ENCODE results near the gene PLA2G4D.
"Not testable (repeated sequence)": the region's sequence is repeated elsewhere in the genome, so short reads cannot be mapped to it uniquely, and the experiment has no call there.

PLA2G4D gene

DNA sequence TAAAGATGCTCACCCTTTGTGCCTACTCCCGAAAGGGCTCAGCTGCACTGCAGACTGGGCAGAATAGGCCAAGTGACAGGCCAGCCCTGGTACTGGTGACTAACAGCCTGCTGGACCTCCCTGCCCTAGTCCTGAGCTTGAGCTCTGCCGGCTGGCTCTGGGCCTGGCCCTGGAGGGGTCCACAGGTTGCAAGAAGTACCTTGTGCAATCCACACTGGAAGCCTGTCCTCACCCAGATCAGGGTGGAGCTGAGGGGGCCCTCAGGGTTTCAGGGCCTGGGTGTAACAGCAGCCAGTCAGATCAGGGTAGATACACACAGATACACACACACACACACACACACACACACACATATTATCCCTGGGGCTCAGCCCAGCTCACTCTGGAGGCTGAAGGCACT, 27.3 kb upstream of the PLA2G4D start:
- DNase-seq, result no peak

DNA sequence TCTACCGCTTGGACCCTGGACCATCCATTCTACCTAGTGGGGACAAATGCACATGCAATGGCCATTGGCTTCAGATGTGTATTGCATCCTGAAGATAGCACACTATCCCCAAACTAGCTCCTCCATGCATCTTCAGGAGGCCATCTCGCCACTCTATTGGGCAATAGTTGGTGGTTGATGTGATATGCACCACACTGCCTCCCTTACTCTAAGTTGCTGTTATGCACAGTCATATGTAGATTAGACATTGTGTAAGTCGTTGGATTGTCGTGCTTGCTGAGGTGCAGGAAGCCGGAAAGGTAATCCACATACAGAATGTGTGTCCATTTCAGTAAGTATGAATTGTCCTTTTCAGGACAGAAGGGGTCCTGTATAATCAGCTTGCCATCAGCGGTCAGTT, 26.7 kb upstream of the PLA2G4D start:
- DNase-seq, result no peak

- DNase-seq, result no peak
Measured at GRCh38 chr15:42120285-42120684, 25.9 kb upstream of the PLA2G4D start.

GRCh38 chr15:42119446-42119760, 25.0 kb upstream of the PLA2G4D start:
- DNase-seq, result no peak

DNA sequence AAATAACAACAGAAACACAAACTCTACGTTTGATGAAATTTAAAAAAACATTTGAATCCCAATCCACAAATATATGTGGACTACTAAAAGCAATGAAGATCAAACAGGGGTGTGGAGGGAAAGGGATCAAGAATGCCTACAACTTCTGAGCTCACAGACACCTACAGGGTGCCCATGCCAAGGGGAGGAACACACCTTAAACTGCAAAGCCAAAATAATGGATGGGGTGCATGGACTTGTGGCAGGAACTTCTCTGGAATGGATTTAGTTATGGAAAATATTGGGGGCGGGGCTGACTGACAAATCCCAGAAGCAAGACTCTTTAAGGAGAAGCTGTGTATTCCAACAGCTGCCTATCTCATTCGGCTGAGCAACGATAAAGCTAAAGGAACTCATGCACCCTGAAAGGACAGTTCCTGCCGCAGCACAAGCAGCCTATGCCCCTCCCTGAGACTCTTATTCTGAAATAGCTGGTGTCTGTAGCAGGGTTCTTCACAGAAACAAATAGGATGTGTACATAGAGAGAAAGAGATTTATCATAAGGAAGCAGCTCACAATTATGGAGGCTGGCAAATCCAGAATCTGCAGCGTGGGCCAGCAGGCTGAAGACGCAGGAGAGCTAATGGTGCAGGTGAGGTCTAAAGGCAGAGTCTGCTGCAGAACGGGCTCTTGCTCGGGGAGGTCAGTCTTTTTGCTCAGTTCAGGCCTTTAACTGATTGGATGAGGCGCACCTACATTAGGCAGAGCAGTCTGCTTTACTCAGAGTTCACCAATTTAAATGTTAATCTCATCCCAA, 24.5 kb upstream of the PLA2G4D start:
- peak; percentile 48 for DNase-seq

DNA sequence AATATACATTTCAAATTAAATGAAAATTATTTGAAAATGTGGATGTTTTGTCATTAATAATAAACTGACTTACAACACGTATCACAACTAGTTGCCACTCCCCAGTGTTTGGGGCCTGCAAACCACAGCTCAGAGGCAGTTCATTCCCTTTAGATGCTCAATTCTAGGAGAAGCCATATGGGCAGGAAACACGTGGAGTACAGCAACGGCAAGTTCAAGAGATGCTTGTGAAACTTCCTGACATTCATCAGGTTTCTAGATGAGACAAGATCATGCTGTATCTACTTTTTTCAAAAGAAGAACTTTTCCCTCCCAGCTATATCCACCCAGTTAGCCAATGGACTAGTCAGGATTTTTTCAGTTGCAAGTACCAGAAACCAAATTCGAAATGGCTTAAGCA, 17.6 kb upstream of the PLA2G4D start:
- no peak for DNase-seq

- DNase-seq, result no peak
Measured at GRCh38 chr15:42110367-42110766, 16.0 kb upstream of the PLA2G4D start.

GRCh38 chr15:42108806-42109205, 14.4 kb upstream of the PLA2G4D start:
- DNase-seq, result peak; percentile 23

DNA sequence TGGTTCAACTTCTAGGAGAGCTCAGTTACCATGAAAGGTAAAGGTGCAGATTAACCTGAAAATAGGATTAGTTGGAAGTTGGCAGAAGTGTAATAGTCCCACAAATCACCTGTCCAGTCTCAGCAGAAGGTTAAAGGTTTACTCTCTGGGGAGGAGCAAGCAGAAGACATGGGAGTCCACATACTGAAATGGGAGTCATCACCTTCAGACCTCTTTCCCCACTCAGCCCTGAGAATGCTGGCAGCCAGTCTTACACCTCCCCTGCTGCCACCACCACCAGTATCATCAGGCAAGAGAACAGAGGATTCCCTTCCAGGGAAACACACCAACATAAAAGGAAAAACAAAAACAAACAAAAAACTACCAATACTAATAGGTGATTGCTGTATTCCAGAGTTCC, 13.8 kb upstream of the PLA2G4D start:
- peak; percentile 19 for DNase-seq

DNA sequence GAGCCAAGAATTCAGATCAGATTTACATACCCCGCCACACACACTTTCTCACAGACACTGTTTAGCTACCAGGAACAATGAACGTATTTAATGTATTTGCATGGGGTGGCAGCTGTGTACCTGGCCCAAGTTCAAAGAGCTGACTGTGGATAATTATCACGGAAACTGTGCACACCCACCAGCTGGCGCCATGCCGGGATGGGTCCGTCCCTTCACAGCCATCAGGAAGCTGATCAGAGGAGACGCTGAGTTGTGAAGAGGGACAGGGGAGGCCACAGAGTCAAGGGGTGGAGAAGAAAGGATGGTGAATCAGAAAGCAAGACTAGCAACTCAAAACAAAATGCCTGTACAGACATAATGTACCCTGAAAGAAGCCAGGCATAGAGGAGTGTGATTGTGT, 13.1 kb upstream of the PLA2G4D start:
- DNase-seq, result peak; percentile 92

DNA sequence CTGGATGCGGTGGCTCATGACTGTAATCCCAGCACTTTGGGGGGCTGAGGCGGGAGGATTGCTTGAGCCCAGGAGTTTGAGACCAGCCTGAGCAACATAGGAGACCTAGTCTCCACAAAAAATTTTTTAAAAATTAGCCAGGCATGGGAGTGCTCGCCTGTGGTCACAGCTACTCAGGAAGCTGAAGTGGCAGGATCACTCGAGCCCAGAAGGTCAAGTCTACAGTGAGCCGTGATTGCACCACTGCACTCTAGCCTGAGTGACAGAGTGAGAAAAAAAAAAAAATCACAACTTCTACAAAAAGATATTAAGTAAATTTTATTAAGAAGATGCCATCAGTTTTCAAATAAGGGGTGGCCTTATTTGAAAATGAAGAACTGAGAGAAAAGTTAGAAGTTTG, 11.9 kb upstream of the PLA2G4D start:
- no peak for DNase-seq

DNA sequence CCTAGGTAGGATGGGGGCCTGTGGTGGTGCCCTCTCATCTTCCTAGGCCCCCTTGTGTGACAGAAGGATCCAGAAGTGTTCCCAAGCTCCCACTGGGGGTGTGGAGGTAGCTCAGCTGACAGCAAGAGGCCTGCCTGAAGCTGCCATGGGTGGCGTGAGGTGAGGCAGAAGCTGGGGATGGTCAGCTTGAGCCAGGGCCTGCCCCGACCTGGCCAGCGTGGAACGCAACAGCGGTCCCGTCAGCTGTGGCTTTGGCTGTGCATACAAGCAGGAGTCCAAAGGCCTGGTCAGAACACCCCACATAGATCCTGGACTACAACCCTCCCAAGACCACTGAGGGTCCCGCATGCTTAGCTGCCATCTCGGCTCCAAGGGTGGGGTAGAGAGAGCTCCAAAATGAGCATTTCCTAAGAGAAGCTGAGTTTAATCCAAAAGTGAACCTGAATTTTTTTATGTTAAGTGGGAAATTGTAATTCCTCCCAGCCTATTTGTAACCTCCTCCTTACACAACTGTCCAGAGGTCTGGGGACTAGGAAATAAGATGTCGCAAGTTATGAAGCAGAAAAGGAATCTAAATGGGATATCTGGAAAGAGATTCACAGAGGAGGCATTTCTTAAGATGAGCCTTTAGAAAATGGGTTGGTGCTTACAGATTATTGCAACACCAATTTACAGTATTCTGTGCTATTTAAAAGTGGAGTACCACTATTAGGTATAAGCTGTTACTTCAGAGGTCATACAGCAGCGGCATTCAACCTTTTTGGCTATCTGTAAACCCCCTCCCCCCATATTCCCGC, 9.9 kb upstream of the PLA2G4D start:
- DNase-seq, result no peak

DNA sequence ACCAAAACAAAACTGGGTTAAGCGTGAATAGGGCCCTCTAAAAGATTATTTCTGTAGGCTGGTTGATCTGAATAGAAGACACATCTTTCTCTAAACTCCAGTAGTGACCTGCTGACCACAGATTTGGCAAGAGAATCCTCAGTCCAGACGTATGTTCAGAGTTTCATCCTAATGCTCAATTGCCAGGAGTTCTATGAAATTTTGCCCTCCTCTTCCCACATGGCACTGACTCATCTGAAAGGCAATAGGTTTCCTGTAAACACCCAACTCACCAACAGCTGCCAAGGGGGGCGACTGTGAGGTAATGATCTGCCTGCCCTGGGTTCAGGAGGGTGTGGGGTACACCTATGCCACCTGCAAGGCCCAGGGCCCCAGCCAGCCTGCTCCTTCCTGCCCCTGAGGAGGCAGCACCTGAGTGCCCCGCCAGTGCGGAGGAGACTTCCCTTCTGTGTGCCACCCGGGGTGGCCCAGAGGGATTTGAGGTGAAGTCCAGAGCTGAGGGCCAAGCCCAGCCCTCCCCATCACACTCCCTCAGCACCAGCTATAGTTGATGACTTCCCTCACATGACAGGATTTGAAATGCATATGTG, 8.4 kb upstream of the PLA2G4D start:
- peak; percentile 52 for DNase-seq

GRCh38 chr15:42101861-42102260, 7.5 kb upstream of the PLA2G4D start:
- no peak for DNase-seq

- DNase-seq, result no peak
Measured at GRCh38 chr15:42100021-42100800, 5.8 kb upstream of the PLA2G4D start.

GRCh38 chr15:42097018-42097417, 2.7 kb upstream of the PLA2G4D start:
- DNase-seq, result no peak

GRCh38 chr15:42093966-42094365, 396 bp downstream of the PLA2G4D start:
- DNase-seq, result no peak

DNA sequence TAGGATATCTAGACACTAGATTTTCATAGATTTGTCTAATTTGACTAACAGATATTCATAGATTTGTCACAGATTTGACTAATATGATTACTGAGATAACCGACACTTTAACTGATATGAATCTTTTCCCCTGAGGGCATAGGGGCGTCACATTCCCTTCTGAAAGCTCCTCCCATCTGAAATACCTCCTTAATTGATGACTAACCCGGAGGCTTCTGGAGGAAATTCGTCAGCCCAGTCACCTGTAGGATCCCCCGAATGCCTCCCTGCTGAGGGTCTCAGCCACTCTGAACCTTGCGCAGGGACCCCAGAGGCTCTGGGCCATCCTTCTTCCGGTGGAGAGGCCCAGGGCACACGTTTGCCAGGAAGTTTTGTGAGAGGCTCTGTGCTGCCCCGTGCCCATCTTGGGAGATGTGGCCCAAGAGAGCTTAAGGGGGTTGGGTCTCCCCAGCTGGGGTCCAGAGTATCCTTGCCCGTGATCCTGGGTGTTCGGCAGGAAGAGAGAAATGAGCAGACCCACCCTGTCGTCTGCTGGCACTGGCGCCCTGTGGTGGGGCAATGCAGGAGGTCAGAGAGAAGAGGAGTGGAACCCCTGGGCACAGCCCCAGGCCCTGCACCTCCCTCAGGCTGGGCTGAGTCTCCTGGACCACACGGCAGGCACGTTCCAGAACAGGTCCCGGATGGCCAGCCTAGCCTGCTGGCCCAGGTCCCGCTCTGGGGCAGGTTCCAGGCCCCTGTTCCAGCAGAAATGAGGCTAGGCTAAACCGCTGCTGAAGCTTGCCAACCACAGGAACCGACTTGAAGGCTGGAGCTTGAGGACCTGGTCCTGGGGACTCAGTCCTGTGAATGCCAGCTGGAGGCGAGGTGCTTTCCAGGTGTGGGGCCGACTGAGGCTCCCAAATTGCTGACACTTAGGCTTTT, 1.7 kb downstream of the PLA2G4D start:
- DNase-seq, result peak; percentile 72

DNA sequence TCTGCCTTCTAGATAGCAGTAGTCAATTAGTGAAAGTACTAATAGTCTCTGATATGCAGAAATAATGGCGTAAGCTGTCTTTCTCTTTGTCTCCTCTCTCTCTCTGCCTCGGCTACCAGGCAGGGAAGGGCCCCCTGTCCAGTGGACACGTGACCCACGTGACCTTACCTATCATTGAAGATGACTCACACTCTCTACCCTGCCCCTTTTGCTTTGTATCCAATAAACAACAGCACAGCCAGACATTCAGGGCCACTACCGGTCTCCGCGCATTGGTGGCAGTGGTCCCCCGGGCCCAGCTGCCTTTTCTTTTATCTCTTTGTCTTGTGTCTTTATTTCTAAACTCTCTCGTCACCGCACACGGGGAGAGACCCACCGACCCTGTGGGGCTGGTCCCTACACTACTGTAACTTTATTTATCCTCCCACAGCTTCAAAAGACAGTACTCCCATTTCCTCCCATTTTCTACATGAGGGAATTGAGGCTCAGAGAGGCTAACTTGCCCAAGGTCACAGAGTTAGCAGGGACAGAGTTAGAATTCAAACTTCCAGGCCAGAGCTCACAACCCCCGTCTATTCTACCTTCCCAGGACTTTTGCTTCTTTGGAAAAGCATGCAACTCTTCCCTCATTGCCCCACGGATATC, 2.5 kb downstream of the PLA2G4D start:
- DNase-seq, result not testable (repeated sequence)

GRCh38 chr15:42090781-42091180, 3.6 kb downstream of the PLA2G4D start:
- no peak for DNase-seq

- DNase-seq, result no peak
Measured at GRCh38 chr15:42090370-42090769, 4.0 kb downstream of the PLA2G4D start.

DNA sequence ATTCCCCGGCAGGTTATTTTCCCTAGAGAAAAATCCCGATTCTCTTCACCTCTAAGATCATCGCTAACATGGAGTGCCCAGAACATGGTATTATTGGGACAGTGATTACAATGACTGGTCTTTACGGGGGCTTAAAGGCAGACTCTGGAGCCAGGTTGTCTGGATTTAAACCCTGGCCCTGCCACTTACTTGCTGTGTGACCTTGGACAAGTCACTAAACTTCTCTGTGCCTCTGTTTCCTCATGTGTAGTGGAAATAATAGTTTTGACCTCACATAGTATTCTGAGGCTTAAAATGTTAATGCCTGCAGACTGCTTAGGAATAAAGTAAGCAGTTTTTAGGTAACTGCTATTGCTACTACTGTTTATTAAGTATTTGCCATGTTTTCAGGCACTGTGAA, 4.4 kb downstream of the PLA2G4D start:
- no peak for DNase-seq
